NCI-H187 (cell line): Measurements from ENCODE around the gene EYA4.
"Not testable (repeated sequence)": the region's sequence is repeated elsewhere in the genome, so short reads cannot be mapped to it uniquely, and the experiment has no call there.

ENCODE experiments used
- DNase-seq, 2 experiments: peaks; one replicate each; lab custom pipeline; 2025; lab: John Stamatoyannopoulos, UW

The EYA4 gene

GRCh38 chr6:133532908-133533307 is 291.8 kb downstream of the EYA4 start:
- DNase-seq = no peak

- no peak for DNase-seq
These were observed 298.5 kb downstream of the EYA4 start for GRCh38 chr6:133539502-133540259.

GRCh38 chr6:133540361-133540760 is 299.2 kb downstream of the EYA4 start:
- DNase-seq = no peak

GRCh38 chr6:133541040-133541439 is 299.9 kb downstream of the EYA4 start:
- no peak for DNase-seq

- no peak for DNase-seq
These were observed 301.1 kb downstream of the EYA4 start for GRCh38 chr6:133542056-133542821.

GRCh38 chr6:133544419-133544818 is 303.3 kb downstream of the EYA4 start:
- no peak for DNase-seq

GRCh38 chr6:133546098-133546497 is 304.9 kb downstream of the EYA4 start:
- no peak for DNase-seq

- no peak for DNase-seq
These were observed 306.0 kb downstream of the EYA4 start for GRCh38 chr6:133547136-133547535.

GRCh38 chr6:133548423-133549159 is 307.4 kb downstream of the EYA4 start:
- DNase-seq = no peak

- peak in 1 of 2 experiments; percentile 8 for DNase-seq
These were observed 308.2 kb downstream of the EYA4 start for GRCh38 chr6:133549371-133549801.

- DNase-seq = no peak
These were observed 308.9 kb downstream of the EYA4 start for GRCh38 chr6:133550026-133550425.

GRCh38 chr6:133551436-133551835 is 310.3 kb downstream of the EYA4 start:
- DNase-seq = no peak

- DNase-seq = no peak
These were observed 310.7 kb downstream of the EYA4 start for GRCh38 chr6:133551847-133552341.

- DNase-seq = no peak
These were observed 312.5 kb downstream of the EYA4 start for GRCh38 chr6:133553652-133554051.

GRCh38 chr6:133554121-133554520 is 313.0 kb downstream of the EYA4 start:
- not testable (repeated sequence) for DNase-seq

GRCh38 chr6:133555685-133556084 is 314.5 kb downstream of the EYA4 start:
- no peak for DNase-seq

- DNase-seq = no peak
These were observed 318.8 kb downstream of the EYA4 start for GRCh38 chr6:133559926-133560325.

- DNase-seq = no peak
These were observed 326.5 kb downstream of the EYA4 start for GRCh38 chr6:133567636-133568035.

- DNase-seq = peak in 1 of 2 experiments; percentile 43
These were observed 328.1 kb downstream of the EYA4 start for GRCh38 chr6:133568970-133569889.

GRCh38 chr6:133571681-133572080 is 330.5 kb downstream of the EYA4 start:
- DNase-seq = no peak

- no peak for DNase-seq
These were observed 336.7 kb downstream of the EYA4 start for GRCh38 chr6:133577851-133578250.
